GM21825 (cell line): ENCODE measurements around the gene TESK2.
"Not testable (repeated sequence)": the region's sequence is repeated elsewhere in the genome, so short reads cannot be mapped to it uniquely, and the experiment has no call there.

Source experiments
- ATAC-seq: cut with Tn5 transposase; IDR thresholded peaks from one replicate; pipeline ENCODE4 v1.9.1; 2021; ENCODE audit warnings: mild to moderate bottlenecking, moderate library complexity; ENCODE audit not compliant: unreplicated experiment

The TESK2 gene

DNA sequence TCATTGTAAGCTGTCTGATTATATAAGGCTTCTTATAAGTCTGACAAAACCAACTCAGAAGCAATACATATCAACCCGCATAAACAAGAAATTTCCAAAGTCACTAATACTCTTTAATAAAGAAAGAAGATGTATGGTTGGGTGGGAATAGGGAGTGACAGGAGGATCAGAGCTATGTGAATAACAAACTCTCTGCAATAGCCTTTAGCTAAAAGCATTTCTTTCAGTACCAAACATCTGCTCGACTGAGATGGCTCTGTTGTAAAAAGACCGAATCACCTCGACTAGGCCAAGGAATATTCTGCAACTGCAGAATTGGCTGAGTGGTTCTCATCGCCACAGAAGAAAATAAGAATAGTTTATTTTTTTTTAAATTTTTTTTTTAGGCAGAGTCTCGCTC is 111.4 kb downstream of the TESK2 start:
- ATAC-seq: no peak

DNA sequence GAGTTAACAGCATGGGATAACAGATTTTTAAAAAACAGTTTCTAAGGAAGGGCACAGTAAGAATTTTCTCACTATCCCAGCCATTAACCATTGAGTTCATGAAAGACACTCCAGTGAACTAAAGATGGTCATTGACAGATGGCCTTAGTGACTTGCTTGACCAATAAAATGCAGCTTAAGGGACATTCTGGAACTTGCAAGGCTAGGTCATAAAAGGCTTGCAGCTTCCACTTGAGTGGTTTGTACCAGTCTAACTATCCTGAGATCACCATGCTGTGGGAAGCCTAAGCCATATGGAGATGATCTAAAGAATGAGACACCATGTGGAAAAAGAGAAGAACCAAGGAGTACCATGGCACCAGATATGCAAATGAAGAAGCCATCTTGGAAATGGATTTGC is 112.8 kb downstream of the TESK2 start:
- ATAC-seq: no peak

DNA sequence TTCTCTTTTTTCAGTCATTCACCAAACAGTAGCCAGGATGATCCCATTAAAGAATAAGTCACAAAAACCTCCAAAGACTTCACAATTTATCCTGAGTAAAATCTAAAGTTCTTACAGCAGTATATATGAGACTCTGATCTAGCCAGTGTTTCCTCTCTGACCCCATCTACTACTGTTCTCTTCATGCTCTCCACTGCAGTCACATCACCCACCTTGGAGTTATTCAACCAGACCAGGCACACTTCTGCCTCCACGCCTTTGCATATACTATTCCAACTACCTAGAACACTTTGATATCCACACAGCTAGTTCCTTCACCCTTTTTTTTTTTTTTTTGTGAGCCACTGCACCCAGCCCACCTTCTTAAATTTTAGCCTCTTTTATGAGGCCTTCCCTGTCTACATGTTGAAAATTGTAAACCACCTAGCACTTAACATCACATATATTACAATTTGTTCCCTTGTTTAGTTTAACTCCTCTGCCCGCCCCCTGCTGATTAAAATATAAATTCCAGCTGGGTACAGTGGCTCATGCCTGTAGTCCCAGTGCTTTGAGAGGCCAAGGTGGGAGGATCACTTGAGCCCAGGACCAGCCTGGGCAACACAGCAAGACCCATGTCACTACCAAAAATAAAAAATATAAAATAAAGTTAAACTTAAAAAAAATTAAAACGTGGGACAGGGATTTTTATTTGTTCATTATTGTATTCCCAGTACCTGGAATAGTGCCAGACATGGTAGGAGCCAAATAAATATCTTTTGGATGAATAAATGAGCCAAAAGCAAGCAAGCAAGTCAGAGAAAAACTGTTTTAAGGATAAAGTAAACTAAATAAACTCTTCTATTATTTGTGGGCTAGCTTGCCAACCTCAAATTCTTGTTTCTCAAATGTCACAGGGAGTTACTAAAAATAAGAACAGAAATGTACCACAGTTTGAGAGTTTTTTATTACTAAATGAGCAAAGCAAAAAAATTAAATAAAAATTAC is 115.6 kb downstream of the TESK2 start:
- no peak for ATAC-seq

DNA sequence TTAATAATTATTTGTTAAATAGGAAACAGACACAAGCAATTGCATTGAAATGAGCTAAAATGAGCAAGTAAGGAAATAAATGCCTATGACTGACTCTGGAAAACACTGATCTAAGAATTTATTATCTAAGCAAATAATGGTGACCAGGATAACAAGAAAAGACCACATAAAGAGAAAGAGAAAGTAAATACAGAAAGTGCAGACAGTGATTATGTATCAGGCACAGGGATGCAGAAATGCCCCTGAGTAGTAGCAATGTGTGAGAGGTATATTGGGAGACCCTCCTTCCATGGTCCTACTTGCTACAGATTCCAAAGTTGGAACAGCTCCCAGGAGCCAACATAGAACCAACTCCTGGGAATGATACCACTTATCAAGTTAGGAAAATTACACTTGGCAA is 117.4 kb downstream of the TESK2 start:
- no peak for ATAC-seq

DNA sequence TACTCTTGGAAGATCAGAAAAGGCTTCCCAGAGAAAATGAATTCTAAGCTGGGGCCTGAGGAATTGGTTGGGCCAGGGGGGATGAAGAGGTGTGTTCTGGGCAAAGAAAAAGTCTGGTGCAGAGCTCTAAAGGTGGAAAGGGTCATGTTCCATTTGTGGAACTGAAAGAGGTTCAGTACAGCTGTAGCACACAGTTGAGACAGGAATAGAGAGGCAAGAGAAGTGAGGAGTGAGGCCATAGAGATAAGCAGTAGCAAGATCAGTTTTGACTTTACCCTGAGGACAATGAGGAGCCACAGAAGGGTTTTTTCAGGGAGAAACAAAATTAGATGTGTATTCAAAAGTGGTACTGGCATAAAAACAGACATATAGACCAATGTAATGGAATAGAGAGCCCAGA is 120.4 kb downstream of the TESK2 start:
- ATAC-seq: peak; percentile 80

DNA sequence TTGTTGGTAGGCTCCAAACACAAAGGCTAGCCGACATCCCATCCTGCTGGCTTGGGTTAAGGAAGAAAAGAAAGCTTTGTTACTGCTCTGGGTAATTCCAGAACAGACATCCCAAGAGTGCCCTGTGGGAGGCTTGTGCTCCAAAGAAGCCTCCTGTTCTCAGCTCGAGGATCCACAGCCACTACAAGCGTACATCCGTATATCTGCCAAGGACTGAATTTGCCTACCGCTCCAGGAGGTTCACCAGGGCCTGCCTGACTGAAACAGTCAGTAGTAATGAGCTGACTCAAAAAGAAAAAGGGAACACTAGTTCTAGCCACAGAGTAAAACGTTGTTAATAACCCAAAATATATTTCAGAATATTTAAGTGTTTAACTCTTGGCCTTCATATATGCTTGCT is 125.9 kb downstream of the TESK2 start:
- peak; percentile 74 for ATAC-seq

DNA sequence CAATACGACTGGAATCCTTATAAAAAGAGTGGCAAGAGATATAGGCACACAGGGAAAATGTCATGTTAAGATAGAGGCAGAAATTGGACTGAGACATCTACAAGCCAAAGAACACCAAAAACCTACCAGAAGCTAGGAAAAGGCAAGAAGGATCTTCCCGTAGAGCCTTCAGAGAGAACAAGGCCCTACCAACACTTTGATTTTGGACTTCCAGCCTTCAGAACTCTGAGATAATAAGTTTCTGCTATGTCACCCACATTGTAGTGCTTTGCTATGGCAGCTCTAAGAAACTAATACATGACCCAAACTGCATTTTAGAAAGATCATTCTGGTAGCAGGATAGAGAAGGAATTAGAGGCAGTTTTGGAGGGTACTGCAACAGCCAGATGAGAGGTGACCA is 126.7 kb downstream of the TESK2 start:
- no peak for ATAC-seq

DNA sequence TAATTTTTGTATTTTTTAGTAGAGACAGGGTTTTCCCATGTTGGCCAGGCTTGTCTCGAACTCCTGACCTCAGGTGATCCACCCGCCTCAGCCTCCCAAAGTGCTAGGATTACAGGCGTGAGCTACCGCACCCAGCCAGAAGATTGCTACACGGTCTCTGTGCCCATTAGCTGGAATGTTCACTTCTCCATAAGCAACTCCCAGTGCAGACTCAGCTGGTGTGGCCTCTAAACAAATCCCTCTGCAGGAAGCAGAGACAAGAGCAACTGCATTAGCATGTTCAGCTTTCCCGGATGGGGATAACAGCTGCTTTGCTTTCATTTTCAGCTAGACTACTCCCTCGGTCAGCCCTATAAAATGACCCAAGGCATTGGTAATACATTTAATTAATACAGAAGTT is 130.0 kb downstream of the TESK2 start:
- not testable (repeated sequence) for ATAC-seq

DNA sequence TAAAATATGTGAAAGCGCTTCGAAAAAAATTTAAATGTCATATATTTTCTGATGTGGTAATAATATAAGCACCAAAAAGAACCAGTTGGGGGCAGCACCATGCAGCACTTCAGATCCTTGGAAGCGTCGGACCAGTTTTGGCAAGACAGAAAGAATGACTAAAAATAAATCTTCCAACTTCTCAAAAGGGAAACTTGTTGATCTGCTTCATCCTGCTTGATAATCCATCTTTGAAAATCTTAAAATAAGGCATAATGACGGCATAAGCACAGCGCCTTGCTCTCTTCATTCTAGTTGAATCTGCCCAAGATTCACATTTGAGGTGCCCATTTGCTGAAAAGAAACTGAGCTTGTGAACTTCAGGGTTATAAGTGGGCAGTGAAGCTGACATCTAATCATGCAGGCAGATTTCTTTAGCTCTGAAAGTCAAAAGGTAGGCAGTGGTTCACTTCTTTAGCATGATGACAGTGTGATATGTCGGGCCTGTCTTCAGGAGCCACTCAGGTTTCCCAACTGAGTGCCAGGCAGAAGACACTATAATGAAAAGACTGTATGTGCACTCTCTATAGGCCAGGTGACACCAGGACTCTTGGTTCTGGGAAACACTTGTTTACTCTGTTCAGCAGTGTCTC is 131.0 kb downstream of the TESK2 start:
- ATAC-seq: no peak

DNA sequence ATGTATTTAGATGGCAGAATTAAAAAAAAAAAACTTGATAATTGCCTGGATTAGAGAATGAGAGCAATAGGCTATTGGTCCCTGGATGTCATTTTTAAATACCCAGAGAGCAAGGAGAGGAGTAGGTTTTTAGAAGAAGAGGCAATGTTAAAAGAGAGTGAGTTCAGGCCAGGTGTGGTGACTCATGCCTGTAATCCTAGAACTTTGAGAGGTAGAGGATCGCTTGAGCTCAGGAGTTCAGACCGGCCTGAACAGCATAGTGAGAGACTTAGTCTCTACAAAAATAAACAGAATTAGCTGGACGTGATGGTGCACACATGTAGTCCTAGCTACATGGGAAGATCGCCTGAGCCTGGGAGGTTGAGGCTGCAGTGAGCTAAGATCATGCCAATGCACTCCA is 134.8 kb downstream of the TESK2 start:
- ATAC-seq: no peak

DNA sequence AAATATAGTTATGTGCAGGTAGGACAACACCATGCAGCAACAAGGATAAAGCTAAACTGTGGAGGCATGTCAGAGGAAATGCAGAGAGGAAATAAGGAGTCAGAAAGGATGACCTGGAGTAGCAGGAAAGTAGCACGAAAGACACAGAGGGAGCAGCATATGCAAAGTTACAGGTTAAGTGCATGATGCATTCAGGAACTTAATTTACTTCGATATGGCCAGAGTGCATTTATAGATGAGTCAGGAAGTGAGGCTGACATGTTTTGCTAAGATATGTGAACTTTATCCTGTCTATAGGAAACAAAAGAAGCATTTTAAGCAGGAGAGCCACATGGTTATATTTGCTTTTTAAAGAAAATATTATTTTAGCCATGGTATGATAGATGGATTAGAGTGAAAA is 135.3 kb downstream of the TESK2 start:
- ATAC-seq: no peak

DNA sequence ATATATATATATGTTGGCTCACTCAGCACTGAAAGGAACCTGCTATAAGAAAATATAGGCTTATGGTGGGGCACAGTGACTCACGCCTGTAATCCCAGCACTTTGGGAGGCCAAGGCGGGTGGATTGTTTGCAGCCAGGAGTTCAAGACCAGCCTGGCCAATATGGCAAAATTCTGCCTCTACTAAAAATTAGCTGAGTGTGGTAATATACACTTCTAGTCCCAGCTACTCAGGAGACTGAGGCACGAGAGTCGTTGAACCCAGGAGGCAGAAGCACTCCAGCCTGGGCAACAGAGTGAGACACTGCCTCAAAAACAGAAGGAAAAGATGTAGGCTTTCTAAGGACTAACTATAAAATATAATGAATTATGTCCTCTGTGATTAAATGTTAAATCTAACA is 136.1 kb downstream of the TESK2 start:
- ATAC-seq: no peak

DNA sequence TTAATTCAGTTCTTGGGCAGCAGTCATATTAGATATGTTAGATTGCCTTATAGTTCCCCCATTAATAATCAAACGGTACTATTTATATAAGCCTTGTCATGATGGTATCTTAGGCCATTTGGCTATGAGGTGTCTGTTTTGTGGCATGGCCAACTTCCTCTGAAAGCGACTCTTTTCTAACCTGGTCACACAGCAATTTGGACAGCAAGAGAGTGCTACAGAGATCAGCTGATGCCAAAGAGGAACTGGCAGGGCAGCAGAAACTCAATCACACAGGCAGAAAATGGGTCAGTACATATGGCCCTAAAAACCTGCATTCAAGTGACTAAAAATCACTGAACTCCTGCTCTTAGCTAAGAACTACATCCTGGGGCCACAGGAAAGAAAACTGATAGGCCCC is 137.3 kb downstream of the TESK2 start:
- ATAC-seq: no peak

DNA sequence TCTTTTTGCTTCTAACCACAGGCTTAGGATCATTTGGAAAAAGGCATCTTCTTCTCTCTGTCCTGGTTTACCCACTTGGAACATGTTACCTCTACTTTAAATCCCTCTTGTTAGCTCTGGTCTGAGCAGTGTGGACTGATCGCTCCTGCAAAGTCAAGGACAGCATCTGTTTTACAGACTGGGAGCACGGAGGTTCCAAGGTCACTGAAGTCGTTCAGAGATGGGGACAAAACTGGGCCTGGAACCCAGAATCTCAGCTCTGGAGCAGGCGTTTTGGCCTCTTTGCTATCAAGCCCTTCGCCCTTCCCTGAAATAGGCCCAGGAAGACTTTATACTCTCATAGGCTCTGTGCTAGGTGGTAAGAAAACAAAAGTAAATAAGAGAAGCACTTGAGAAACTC is 139.5 kb downstream of the TESK2 start:
- no peak for ATAC-seq

DNA sequence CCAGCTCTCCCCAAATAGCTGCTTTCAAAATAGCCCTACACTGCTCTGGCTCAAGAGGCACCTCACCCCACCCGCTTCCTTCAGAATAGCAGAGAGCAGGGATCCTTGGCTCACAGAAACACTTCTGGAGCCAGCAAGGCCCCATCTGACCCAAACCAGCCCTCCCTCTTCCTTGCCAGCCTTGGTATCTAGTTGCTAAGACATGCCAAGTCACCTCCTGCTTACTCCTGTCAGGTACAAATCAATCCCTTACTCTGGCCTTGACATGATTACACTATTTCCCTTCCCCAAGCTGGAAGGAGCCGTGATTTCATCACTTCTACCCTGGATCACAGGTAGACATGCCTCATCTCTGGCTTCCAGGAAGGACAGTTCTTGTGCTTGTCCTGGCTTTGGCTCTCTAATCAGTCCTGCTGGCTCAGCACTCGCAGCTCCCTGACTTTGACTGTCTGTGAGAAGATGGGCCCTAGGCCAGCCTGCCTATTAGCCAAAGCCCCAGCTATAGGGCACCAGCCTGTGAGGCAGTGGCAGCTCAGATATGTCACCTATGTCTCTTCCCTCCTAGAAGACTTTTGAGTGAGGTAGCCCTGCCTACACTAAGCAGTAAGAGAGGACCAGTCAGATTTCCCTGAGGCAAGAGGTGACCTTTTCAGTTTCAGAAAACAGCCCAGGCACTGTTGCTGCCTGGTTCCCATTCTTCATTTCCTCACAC is 141.8 kb downstream of the TESK2 start:
- ATAC-seq: no peak

DNA sequence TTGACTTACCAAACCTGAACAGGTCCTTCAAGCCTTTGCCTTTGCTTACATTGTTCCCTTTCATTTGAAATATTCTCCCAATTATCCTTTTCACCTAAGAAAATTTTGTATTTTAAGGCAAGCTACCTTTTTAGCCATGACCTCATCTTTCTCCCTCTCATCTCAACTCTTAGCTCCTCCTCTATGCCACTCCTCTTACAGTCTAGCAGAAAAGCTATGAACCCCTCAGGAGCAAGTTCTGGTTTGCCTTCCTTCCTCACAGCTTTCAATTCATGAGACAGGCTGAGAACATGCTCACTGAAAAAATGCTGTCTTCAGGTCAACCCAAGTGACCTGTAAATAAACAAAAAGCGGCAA is 142.4 kb downstream of the TESK2 start:
- no peak for ATAC-seq

DNA sequence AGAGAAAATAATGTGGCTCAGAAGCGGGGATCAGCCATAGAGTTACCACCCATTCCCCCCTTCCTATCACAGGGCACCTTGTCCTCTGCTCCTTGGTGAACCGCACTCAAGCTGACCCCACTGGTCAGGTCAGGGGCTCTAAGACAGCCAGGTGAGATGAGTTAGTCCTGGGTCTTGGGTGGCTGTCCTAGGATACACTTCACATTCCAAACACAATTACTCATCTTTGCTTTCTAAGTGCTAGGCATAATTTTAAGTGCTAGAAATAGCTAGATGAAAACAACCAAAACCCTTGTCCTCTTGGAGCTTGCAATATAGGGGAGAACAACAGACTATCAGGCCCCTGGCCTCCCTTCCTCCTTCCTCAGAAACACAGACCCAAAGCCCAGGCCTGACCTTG is 142.9 kb downstream of the TESK2 start:
- ATAC-seq: no peak

DNA sequence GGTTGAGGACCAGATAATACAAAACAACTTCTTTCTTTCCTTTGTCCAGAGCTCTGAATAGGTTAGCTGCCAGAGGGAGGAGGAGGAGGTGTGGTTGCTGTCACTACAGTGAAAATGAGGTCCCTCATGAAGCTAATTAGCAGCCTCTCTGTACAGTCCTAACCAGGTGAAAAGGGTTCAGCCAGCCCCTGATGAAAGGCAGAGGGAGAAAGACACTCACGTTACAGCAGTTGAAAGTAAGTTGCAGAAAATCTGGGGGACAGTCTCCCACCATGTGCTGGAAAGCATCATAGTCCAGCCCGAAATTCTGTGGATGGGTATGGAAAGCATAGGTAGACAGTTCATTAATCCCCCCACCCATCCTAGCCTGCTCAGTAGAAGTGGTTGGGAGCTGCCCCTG is 144.5 kb downstream of the TESK2 start:
- no peak for ATAC-seq

DNA sequence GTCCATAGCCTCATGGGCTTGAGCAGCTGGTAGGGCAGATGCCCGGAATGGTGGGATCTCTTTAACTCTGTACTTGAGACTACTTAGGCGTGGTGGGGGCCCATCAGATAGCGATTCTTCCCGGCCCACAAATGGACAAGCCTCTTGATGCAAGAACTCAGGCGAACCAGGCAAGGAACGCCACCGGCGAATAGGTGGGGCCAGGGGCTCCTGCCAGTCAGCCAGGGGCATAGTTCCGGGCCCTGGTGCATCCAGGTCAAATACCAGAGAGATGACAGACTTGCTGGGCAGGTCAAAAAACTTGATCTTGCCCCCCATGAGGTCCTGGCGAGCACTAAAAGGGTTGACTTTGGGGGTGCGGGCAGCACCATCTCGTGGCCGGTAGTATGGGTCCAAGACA is 145.9 kb downstream of the TESK2 start:
- no peak for ATAC-seq

DNA sequence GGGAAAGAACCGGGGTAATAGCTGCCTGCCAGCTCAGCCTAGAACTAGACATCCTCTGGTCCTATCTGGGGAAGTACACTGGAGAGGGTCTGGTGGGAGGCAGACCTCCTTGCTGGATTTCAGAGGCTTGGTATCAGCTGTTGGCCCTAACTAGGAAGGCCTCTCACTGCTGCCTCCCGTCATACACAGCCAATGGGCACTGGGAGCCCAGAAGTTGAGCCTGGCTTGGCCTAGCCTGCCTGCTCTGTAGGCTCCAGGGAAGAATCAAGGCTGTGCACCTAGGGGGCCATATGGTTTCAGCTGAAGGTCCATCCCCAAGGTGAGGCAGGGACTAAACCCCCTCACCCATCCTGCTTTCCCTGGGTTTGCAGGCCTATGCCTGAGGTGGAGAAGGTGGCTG is 146.5 kb downstream of the TESK2 start:
- no peak for ATAC-seq

DNA sequence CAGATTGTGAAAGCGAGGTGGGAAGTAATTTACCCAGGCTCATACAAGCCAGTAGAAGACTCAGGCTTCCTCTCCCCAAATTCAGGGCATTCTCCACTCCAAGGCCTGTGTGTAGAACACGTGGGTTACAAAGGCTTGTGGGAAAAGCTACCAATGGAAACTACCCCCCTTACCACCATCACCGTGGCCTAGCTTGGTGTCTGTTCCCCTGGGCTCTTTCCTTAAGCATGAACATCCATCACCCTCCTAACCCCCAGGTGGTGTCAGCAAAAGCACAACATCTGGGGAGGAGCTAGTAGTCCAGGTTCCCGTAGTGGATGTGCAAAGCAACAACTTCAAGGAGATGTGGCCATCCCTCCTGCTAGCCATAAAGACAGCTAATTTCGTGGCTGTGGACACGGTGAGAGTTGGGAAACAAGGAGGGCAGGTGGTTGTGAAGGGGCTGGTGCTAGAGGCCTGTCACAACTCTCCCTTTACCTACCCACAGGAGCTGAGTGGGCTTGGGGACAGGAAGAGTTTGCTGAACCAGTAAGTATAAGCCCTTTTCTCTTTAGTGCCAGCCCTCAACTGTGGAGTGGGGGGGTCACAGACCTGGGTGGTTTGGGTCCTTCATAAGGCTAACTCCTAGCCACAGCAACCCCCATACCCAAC is 150.0 kb downstream of the TESK2 start:
- no peak for ATAC-seq
